HG02885 (cell line): Measurements from ENCODE around the gene NAALADL2.

Source experiments
- ATAC-seq: cut with Tn5 transposase; IDR thresholded peaks from one replicate; pipeline ENCODE4 v1.9.1; 2021; ENCODE audit warnings: mild to moderate bottlenecking; ENCODE audit not compliant: unreplicated experiment, poor library complexity

Gene NAALADL2

DNA sequence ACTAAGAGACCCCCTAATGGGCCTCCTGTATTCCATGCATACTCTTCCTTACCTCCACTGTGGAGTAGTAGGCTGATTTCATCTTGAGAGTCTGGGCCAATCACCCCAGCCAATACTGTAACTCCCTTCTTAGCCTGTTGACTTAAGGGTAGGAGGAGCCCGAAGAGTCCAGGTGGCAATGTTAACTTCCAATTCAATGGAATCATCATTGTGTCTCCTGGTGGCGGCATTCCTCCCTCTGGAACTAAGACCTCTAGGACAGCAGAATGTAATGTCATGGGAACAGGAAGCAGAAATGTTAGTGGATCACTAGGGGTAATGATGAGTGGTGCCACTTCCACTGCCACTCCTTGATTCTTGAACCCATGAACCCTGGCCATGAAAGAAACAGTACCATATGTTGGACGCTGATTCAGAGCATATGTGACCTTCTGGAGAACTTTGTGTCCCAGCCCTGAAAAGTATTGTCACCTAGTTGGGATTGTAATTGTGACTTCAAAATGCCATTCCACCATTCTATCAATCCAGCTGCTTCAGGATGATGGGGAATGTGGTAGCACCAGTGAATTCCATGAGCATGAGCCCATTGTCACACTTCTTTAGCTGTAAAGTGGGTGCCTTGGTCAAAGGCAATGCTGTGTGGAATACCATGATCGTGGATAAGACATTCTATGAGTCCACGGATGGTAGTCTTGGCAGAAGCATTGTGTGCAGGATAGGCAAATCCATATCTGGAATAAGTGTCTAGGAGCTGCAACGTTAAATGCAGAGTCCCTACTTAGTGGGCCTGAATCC lies 24.9 kb downstream of the NAALADL2 start:
- no peak for ATAC-seq

DNA sequence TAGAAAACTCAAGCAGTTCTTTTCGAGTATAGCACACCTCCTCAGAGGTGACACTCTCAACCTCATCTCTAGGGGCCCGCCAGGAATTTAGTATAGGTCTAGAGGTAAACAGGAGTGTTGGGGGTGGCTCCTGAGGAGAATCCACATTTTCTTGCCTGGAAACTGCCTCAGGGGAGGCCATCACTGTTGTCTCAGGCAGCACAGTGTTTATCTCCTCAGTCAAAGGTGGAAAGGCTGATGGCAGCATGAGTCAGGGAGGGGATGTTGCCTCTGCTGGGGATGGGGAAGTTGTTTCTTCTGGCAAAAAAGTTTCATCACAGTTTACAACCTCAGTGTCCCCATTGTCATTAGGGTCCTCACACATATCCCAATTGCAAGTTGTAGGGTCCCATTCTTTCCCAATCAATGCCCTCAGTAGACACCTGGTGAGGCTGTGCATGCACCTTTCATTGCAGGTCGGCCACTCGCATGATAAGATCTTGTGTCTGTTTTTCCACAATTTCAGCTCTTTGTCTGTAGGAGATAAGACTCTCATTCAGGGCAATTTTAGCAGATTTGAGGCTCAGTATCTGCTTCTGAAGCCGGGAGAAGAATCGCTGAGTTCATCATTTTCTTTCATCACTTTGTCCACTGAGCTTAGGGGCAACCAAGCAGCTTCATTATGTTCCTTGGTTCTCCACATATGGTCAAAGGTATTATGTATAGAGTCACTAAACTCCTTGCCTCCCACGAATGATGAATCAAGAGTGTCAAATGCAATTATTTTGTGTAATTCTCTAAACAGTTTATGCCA lies 25.8 kb downstream of the NAALADL2 start:
- no peak for ATAC-seq

GRCh38 chr3:174891524-174892203 lies 32.5 kb downstream of the NAALADL2 start:
- no peak for ATAC-seq

GRCh38 chr3:174907027-174907426 lies 47.9 kb downstream of the NAALADL2 start:
- ATAC-seq, result no peak

DNA sequence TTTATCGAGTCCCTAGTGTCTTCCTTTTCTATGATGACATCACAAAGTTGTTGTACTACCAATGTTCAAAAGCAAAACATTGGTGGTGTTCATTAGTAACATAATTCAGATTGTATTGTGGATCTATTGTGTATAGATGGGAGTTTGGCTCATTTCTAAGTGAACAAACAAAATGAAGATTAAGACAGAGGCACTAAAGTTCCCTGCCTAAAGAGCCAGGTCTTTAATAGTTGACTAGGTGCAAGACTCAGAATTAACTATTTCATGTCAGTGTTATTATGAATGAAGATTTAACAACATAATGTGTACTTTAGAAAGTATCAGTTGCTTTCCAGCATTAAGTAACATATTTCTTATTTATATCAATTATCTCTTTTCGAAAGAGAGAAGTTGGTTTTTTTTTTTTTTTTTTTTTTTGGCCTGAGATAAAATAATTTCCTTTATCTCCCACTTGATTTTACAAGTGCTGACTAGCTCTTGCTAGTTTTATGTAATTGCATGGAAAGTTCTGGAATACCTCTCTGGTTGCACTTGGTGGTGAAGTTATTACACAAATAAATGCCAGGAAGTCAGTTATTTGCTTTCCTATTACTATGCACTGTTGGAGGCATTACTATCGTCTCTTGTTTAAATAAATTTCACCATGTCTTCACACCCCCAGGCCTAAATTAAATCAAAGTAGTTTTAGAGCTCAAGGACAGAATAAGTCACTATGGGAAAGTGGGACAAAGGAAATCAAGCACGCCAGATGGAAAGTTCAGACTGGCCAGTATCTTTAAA lies 48.7 kb downstream of the NAALADL2 start:
- no peak for ATAC-seq

DNA sequence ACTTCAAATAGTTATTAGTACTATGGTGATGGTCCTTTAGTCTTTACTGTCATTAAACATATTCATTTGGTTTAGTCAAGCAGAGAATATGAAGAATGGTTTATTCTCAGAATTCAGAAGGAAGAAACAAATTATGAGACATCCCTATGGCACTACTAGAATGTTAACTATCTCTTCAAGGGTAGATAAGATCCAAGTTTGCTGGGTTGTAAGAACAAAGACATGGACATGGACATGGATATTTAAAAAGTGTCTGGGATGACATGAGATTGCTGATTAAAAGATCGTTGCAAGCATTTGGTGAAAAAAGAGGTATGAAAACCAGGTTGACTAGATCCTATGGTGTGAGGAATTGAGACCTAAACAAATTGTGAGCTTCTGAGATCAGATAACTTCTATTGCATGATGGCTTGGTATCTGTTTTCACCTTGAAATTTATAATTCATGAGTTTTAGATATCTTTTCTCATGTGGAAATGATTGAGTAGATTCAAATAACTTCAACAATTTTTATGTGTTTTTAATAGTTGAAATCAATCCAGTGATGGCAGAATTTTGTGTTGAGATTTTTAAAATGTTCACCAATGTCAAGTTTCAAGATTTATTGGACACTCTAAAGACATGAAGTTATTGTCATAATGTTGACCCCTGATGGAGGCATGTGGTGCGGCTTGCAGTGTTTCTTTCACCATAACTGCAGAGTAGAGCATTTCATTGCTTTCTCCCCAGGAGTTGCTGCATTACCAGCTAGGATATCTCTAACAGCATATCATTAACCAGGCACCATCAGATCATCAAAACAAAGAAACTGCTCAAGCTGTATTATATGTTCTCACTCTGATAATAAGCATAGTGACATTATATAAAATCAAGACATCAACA lies 72.6 kb downstream of the NAALADL2 start:
- no peak for ATAC-seq

DNA sequence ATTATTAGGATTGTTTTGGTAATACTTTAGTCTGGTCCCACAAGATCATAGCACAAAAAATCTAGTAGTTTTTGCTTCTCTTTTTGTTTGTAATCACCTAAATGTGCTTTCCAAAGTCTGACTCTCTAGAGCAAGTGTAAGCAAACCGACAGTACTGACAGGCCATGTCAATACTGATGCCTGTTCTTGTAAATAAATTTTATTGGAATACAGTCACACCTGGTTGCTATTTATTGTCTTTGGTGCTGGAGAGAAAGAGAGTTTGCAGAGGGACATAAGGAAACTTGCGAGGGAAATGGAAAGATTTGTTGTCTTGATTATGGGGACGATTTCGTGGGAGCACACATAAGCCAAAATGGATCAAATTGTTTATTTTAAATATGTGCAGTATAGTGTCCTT lies 77.5 kb downstream of the NAALADL2 start:
- no peak for ATAC-seq

- no peak for ATAC-seq
These were observed 78.3 kb downstream of the NAALADL2 start for GRCh38 chr3:174937478-174937877.

DNA sequence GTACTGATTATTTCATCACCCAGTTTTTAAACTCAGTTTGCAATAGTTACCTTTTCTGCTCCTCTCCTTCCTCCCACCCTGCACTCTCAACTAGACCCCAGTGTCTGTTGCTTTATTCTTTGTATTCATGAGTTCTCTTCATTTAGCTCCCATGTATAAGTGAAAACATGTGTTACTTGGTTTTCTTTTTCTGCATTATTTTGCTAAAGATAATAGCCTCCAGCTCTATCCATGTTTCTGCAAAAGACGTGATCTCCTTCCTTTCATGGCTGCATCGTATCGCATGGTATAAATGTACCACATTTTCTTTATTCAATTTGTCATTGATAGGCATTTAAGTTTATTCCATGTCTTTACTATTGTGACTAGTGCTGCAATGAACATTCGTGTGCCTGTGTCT lies 79.0 kb downstream of the NAALADL2 start:
- no peak for ATAC-seq

GRCh38 chr3:174940151-174940550 lies 81.0 kb downstream of the NAALADL2 start:
- no peak for ATAC-seq

DNA sequence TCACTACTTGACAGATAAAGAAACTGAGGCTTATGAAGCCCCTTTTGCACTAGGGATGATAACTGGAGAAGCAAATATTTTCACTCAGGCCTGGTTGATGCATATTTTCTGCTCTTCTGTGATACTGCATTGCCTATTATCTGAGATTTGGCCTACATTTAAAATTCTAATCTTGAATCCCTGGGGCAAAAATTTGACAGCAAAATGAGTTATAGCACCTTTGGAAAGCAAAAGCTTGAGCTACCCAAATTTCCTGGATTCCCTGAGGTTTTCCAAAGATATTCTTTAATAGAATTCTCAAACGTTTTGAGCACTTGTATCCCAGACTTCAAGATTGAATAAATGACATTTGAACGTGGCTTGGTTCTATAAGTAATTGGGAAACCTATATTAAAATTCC lies 86.1 kb downstream of the NAALADL2 start:
- no peak for ATAC-seq

- no peak for ATAC-seq
These were observed 86.8 kb downstream of the NAALADL2 start for GRCh38 chr3:174945951-174946350.

DNA sequence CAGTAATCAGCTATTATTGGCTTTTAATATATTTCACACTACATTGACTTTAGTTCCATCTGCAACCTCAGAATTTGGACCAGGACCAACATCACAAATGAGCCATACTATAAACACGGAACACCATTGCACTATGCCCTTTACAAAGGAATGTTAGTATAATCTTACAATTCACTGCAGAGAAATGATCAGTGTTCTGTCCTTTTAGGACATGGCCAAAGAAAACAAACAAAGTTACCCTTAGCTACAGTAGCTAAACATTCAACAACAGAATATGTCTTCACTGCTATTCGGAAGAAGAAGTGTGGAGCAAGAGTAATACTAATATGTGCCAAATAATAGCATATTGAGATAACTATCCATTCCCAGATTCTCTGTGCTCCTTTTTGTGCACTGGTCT lies 90.4 kb downstream of the NAALADL2 start:
- ATAC-seq, result no peak

GRCh38 chr3:174951034-174951433 lies 91.9 kb downstream of the NAALADL2 start:
- ATAC-seq, result no peak

- no peak for ATAC-seq
These were observed 92.4 kb downstream of the NAALADL2 start for GRCh38 chr3:174951498-174952005.

- ATAC-seq, result no peak
These were observed 93.9 kb downstream of the NAALADL2 start for GRCh38 chr3:174953068-174953467.

DNA sequence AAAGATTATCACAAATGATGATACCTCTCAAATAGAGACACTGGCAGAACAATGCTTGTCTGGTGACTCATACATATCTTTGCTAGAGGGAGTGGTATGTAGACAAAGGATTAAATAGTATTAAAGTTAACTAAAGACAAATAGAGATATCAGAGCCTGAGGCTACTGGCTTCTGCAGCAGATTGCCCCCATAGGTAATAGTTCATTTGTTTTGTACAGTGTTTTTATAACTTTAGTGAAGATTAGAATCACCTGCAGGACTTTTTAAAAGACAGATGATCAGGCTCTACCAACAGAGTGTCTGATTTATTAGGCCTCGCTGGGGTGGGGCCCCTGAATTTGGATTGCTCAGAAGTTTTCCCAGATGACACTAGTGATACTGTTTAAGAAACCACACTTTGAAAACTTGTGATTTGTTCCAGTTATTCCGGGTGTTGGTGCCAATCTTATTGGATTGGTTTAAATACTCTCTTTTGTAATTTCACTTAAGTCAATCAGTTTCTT lies 96.4 kb downstream of the NAALADL2 start:
- ATAC-seq, result no peak

- ATAC-seq, result no peak
These were observed 97.9 kb downstream of the NAALADL2 start for GRCh38 chr3:174957081-174957480.

DNA sequence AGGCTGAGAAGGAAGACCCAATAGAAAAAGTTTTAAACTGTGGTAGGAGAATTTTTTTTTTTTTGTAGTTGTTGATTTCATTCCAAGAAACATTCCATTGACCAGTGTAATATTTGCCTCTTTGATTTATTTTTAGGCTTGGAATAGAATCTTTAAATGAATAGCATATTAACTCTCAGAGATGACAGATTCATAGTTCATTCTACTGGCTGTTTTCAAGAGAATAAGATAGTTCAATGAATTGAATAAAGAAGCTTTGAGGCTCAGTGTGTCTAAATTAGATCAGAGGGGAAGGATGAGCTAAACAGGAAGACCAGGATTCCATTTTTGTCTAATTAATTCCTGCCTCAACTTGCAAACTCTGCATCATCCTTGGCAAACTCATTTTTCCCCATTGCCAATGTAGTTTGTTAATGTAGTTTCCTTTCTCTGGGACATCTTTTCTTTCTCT lies 98.4 kb downstream of the NAALADL2 start:
- no peak for ATAC-seq
